GM20000 (cell line): Measurements from ENCODE around the gene PLCB2.

Experiments
- DNase-seq: peaks from one replicate; pipeline ENCODE4 v3.0.0; 2012; ENCODE audit warnings: low spot score
- CTCF ChIP-seq: IDR thresholded peaks from 2 replicates; pipeline ENCODE4 v1.5.1; 2012; ENCODE audit warnings: mild to moderate bottlenecking, control low read depth; ENCODE audit errors: extremely low read depth, missing control alignments

PLCB2 gene

GRCh38 chr15:40280260-40281056 lies 27.3 kb downstream of the PLCB2 start:
- no peak for DNase-seq
- no peak for TF ChIP-seq CTCF

GRCh38 chr15:40279437-40280141 lies 28.1 kb downstream of the PLCB2 start:
- peak; percentile 89 for DNase-seq
- TF ChIP-seq CTCF, result peak; percentile 97

- DNase-seq, result no peak
Measured at GRCh38 chr15:40278026-40278425, 29.7 kb downstream of the PLCB2 start.

GRCh38 chr15:40277471-40277870 lies 30.3 kb downstream of the PLCB2 start:
- TF ChIP-seq CTCF, result no peak
- DNase-seq, result no peak

More at GRCh38 chr15:40278026-40278425, 29.7 kb downstream of the PLCB2 start:
- no peak for TF ChIP-seq CTCF

GRCh38 chr15:40276927-40277326 lies 30.8 kb downstream of the PLCB2 start:
- no peak for DNase-seq
- TF ChIP-seq CTCF, result no peak

GRCh38 chr15:40275954-40276353 lies 31.8 kb downstream of the PLCB2 start:
- no peak for TF ChIP-seq CTCF
- no peak for DNase-seq

- DNase-seq, result no peak
- TF ChIP-seq CTCF, result no peak
Measured at GRCh38 chr15:40275523-40275922, 32.2 kb downstream of the PLCB2 start.
